Gastrocnemius medialis (tissue), 4 donors: ENCODE results near the gene AZIN2. TPM values are rescaled to one million over a fixed set of nuclear protein-coding genes. Genes with fewer than 3 reads are reported as not detected.

Source experiments
- ATAC-seq, 2 donors: fragments of 150-250 bp; one replicate each; pipeline ENCODE4 v1.9.1; 2016
- DNase-seq, 2 donors: peaks; one replicate each; pipeline ENCODE4 v3.0.0-alpha.2; 2019
- H3K27ac ChIP-seq, 4 donors: fragments of 200-600 bp; sonication (generic); 1 replicate in 1 of 4; 2 replicates in 3 of 4; pipeline ENCODE4 v1.5.1; 2016 to 2018; ENCODE audit warnings: mild to moderate bottlenecking in 2 of 4, moderate library complexity in 1 of 4
- H3K27me3 ChIP-seq, 3 donors: fragments of 200-600 bp; sonication (generic) in 2 of 3; 1 replicate in 1 of 3; 2 replicates in 2 of 3; pipeline versions ENCODE4 v1.5.1 to v1.6.0; 2016 to 2019; ENCODE audit warnings: mild to moderate bottlenecking in 1 of 3, moderate library complexity in 1 of 3
- H3K36me3 ChIP-seq, 2 donors: fragments of 200-600 bp; sonication (generic) in 1 of 2; one replicate each; pipeline ENCODE4 v1.5.1; 2017 to 2018
- H3K4me1 ChIP-seq, 2 donors: fragments of 200-600 bp; sonication (generic) in 1 of 2; one replicate each; pipeline ENCODE4 v1.5.1; 2016 to 2017; ENCODE audit warnings: mild to moderate bottlenecking in 2 of 2
- H3K4me3 ChIP-seq, 4 donors: fragments of 200-600 bp; sonication (generic) in 3 of 4; 1 replicate in 1 of 4; 2 replicates in 3 of 4; pipeline ENCODE4 v1.5.1; 2016 to 2019; ENCODE audit warnings: mild to moderate bottlenecking in 2 of 4
- H3K9me3 ChIP-seq, 3 donors: fragments of 200-600 bp; sonication (generic) in 2 of 3; 1 replicate in 1 of 3; 2 replicates in 2 of 3; pipeline ENCODE4 v1.5.1; 2016 to 2019
- POLR2A ChIP-seq, 2 donors: fragments of 450-650 bp; IDR thresholded peaks; one replicate each; pipeline ENCODE4 v1.6.1; 2017; ENCODE audit warnings: antibody characterized with exemption in 2 of 2, mild to moderate bottlenecking in 2 of 2, moderate library complexity in 2 of 2
- in situ Hi-C, 4 donors: fragments of 200-750 bp; cut with MboI; loops; one replicate each; pipeline versions ENCODE4 v1.15.0 to v1.8.0; 2017; ENCODE audit warnings: low sequenced_read_pairs in 4 of 4
- intact Hi-C: fragments of 100-400 bp; cut with DNase I; formaldehyde crosslinking; loops from one replicate; pipeline ENCODE4 v1.15.1; 2023; ENCODE audit warnings: low total_unique reads
- total RNA-seq, 4 donors: library from RNA; depleted of rRNA; stranded (reverse); fragments of >200 nt; gene quantifications; one replicate each; pipeline versions ENCODE4 v1.1.0 to v1.2.3, GENCODE V29; 2016
- TF ChIP-seq, protein P1 (sequence below), 5 experiments: fragments of 450-650 bp in 3 of 5; fragments of 200-600 bp in 2 of 5; sonication (generic) in 2 of 5; IDR thresholded peaks in 4 of 5; conservative IDR thresholded peaks in 1 of 5; 1 replicate in 4 of 5; 2 replicates in 1 of 5; pipeline ENCODE4 v1.5.1; 2016 to 2019; ENCODE audit warnings: antibody characterized with exemption in 5 of 5, mild to moderate bottlenecking in 3 of 5, moderate library complexity in 3 of 5

The AZIN2 gene
- total RNA-seq, 4 donors from 2014 or later: 0.52 to 3.1 (median 1.2) TPM

DNA sequence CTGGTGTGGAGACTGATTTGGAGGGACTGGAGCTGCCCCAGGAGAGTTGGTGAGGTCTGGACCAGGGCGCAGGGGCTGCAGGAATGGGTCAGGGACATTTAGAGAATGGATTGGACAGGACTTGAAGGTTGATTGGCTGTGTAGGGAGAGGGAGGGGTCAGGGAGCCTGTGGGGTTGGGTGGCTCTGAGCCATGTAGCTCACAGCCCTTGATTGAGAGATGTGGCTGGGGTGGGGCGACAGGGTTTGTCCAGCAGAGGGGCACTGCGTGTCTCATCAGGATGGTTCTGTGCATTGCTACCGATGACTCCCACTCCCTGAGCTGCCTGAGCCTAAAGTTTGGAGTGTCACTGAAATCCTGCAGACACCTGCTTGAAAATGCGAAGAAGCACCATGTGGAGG, 12.1 kb downstream of the AZIN2 start:
- intact Hi-C loops: no loop called here
- Histone ChIP-seq H3K4me3 (no peak overlapping the region), H3K9me3 (no peaks in the 10 kb centered on the region), H3K27ac (no peak overlapping the region), H3K36me3 (no peaks in the 10 kb centered on the region), H3K27me3 (no peaks in the 10 kb centered on the region), H3K4me1 (peaks cover 6 to 18% of the 10 kb centered on the region in 2 donors)
- in situ Hi-C loops: no loop called here
- no peak for DNase-seq
- ATAC-seq: no peak
- TF ChIP-seq POLR2A (IDR thresholded peaks at IDR 0.05): no peak
- TF ChIP-seq, protein P1, sequence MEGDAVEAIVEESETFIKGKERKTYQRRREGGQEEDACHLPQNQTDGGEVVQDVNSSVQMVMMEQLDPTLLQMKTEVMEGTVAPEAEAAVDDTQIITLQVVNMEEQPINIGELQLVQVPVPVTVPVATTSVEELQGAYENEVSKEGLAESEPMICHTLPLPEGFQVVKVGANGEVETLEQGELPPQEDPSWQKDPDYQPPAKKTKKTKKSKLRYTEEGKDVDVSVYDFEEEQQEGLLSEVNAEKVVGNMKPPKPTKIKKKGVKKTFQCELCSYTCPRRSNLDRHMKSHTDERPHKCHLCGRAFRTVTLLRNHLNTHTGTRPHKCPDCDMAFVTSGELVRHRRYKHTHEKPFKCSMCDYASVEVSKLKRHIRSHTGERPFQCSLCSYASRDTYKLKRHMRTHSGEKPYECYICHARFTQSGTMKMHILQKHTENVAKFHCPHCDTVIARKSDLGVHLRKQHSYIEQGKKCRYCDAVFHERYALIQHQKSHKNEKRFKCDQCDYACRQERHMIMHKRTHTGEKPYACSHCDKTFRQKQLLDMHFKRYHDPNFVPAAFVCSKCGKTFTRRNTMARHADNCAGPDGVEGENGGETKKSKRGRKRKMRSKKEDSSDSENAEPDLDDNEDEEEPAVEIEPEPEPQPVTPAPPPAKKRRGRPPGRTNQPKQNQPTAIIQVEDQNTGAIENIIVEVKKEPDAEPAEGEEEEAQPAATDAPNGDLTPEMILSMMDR (IDR thresholded peaks at IDR 0.05 in 4 of 5, conservative IDR thresholded peaks at IDR 0.05 in 1 of 5): no peak

GRCh38 chr1:33094486-33094885, 13.5 kb downstream of the AZIN2 start:
- DNase-seq (no peak), ATAC-seq (no peak)
- no peak overlapping the region for H3K4me3 ChIP-seq
- no peak overlapping the region for H3K27ac ChIP-seq
- intact Hi-C loops (loop anchor here (2.0 kb wide), 1 partner anchor 32 kb away; no protein-coding TSS in a partner anchor), in situ Hi-C loops (no loop called here)
- H3K9me3 ChIP-seq: no peaks in the 10 kb centered on the region
- H3K4me1 ChIP-seq: peaks cover 6 to 15% of the 10 kb centered on the region in 2 donors
- H3K36me3 ChIP-seq: no peaks in the 10 kb centered on the region
- TF ChIP-seq POLR2A (IDR thresholded peaks at IDR 0.05): no peak
- TF ChIP-seq, protein P1 (IDR thresholded peaks at IDR 0.05 in 4 of 5, conservative IDR thresholded peaks at IDR 0.05 in 1 of 5): no peak
- H3K27me3 ChIP-seq: no peaks in the 10 kb centered on the region

GRCh38 chr1:33094971-33095604, 14.1 kb downstream of the AZIN2 start:
- Histone ChIP-seq H3K36me3 (no peaks in the 10 kb centered on the region), H3K4me3 (no peak overlapping the region), H3K4me1 (peaks cover 6 to 9% of the 10 kb centered on the region in 2 donors), H3K27ac (no peak overlapping the region), H3K9me3 (no peaks in the 10 kb centered on the region), H3K27me3 (no peaks in the 10 kb centered on the region)
- intact Hi-C loops (loop anchor here (2.0 kb wide), 1 partner anchor 32 kb away; no protein-coding TSS in a partner anchor), in situ Hi-C loops (no loop called here)
- DNase-seq: peak in 1 of 2 donors; percentile 46
- no peak for TF ChIP-seq POLR2A (IDR thresholded peaks at IDR 0.05)
- TF ChIP-seq, protein P1 (IDR thresholded peaks at IDR 0.05 in 4 of 5, conservative IDR thresholded peaks at IDR 0.05 in 1 of 5): peak; percentile 82 to 98 (median 88)
- ATAC-seq: peak; percentile 26 to 62

GRCh38 chr1:33096363-33097005, 15.5 kb downstream of the AZIN2 start:
- DNase-seq (no peak), ATAC-seq (no peak)
- intact Hi-C loops (no loop called here), in situ Hi-C loops (no loop called here)
- peaks cover 0 to 5% of the 10 kb centered on the region in 2 donors for H3K4me1 ChIP-seq
- no peak overlapping the region for H3K27ac ChIP-seq
- no peaks in the 10 kb centered on the region for H3K27me3 ChIP-seq
- TF ChIP-seq, protein P1 (IDR thresholded peaks at IDR 0.05 in 4 of 5, conservative IDR thresholded peaks at IDR 0.05 in 1 of 5): no peak
- no peak for TF ChIP-seq POLR2A (IDR thresholded peaks at IDR 0.05)
- no peaks in the 10 kb centered on the region for H3K36me3 ChIP-seq
- H3K9me3 ChIP-seq: no peaks in the 10 kb centered on the region
- no peak overlapping the region for H3K4me3 ChIP-seq
